OCI-LY3 (cell line): ENCODE measurements around the gene CDH4.

Source experiments
- EZH2phosphoT487 ChIP-seq: fragments of 200-600 bp; shearing (Covaris generic); IDR thresholded peaks from 2 replicates; pipeline ENCODE4 v1.6.1; 2018; ENCODE audit warnings: antibody characterized with exemption, mixed run types, low read depth
- TF ChIP-seq, protein P1 (sequence below): fragments of 200-600, 300-600 bp; sonication (generic); IDR thresholded peaks from 2 replicates; pipeline ENCODE4 v1.5.1; 2014; ENCODE audit warnings: antibody characterized with exemption, low read length, low read depth

DNA sequence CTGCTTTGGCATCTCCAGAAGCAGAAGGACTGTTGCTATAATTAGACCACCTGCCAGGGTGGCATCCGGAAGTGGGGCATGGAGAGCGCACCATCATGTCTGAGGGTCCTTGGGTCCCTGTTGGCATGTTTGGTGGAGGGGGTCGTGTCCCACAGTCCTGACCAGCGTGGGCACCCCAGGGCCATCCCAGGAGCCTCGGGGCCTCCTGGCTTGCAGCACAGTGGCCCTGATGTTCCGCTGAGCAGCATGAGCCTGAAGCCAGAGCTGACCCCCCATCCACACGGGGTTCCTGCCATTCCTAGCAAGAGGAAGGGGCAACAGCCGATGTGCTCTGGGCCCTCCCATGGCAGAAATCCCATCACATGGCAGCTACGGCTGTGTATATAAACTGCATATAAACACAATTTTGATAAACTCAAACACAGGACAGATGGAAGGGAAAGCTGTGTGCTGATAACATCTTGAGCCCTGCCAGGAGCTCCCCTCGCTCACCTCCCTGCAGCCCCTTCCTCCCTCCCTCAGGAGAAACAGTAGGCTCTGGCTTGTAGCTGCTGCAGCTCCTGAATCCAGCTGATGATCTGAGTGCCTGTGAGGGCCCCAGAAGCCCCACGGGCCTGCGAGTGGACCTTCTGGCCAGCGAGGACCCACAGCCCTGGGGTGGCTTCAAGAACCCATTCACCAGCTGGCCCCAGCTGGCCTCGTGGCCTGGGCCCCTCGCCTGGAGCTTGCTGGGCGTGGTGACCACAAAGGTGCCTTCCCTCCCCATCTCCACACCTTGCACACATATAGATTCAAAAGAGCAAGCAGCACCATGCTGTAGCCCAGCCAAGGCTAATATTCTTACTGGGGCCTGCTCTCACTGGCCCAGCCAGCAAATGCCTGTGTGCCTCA is 321.6 kb downstream of the CDH4 start:
- TF ChIP-seq, protein P1, sequence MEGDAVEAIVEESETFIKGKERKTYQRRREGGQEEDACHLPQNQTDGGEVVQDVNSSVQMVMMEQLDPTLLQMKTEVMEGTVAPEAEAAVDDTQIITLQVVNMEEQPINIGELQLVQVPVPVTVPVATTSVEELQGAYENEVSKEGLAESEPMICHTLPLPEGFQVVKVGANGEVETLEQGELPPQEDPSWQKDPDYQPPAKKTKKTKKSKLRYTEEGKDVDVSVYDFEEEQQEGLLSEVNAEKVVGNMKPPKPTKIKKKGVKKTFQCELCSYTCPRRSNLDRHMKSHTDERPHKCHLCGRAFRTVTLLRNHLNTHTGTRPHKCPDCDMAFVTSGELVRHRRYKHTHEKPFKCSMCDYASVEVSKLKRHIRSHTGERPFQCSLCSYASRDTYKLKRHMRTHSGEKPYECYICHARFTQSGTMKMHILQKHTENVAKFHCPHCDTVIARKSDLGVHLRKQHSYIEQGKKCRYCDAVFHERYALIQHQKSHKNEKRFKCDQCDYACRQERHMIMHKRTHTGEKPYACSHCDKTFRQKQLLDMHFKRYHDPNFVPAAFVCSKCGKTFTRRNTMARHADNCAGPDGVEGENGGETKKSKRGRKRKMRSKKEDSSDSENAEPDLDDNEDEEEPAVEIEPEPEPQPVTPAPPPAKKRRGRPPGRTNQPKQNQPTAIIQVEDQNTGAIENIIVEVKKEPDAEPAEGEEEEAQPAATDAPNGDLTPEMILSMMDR, result no peak
- TF ChIP-seq EZH2phosphoT487, result no peak
